ENCODE data around the gene CRACR2B.

DNA sequence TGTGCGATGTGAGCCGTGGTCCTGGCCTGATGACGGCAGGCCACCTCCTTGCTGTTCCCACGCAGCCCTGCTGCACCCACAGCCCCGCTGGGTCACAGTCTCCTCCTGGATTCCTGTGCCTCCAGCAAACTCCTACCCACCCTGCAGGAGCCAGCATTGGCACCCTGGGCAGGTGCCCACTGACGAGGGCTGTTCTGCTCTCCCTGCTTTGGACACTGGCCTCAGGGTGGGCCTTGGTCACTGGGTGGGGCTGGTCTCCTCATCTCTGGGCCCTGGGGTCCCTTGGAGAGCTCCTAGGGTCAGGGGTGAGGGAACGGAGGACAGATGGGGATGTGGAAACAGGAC is 27.6 kb downstream of the CRACR2B start:
- TF ChIP-seq TEAD4 (IDR thresholded peaks at IDR 0.05; ENCODE audit: low read depth, low read length) = no peak
- TF ChIP-seq, protein P1, sequence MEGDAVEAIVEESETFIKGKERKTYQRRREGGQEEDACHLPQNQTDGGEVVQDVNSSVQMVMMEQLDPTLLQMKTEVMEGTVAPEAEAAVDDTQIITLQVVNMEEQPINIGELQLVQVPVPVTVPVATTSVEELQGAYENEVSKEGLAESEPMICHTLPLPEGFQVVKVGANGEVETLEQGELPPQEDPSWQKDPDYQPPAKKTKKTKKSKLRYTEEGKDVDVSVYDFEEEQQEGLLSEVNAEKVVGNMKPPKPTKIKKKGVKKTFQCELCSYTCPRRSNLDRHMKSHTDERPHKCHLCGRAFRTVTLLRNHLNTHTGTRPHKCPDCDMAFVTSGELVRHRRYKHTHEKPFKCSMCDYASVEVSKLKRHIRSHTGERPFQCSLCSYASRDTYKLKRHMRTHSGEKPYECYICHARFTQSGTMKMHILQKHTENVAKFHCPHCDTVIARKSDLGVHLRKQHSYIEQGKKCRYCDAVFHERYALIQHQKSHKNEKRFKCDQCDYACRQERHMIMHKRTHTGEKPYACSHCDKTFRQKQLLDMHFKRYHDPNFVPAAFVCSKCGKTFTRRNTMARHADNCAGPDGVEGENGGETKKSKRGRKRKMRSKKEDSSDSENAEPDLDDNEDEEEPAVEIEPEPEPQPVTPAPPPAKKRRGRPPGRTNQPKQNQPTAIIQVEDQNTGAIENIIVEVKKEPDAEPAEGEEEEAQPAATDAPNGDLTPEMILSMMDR (IDR thresholded peaks at IDR 0.05; ENCODE audit: control extremely low read depth in 1 of 3, insufficient read depth in 1 of 3, low read depth in 1 of 3, low read length in 3 of 3) = no peak
- no peak for TF ChIP-seq POLR2A (IDR thresholded peaks at IDR 0.05; ENCODE audit: control extremely low read depth in 1 of 2, low read depth in 2 of 2, low read length in 2 of 2)
- TF ChIP-seq CHD2 (IDR thresholded peaks at IDR 0.05; ENCODE audit: low read length) = no peak
- no peak for TF ChIP-seq RAD21 (IDR thresholded peaks at IDR 0.05 in 1 of 2, conservative IDR thresholded peaks at IDR 0.05 in 1 of 2; ENCODE audit: low read depth in 2 of 2, low read length in 2 of 2)
- TF ChIP-seq EP300 (IDR thresholded peaks at IDR 0.05; ENCODE audit: borderline replicate concordance in 1 of 2, low read depth in 2 of 2, low read length in 2 of 2) = no peak
- TF ChIP-seq MAFK (IDR thresholded peaks at IDR 0.05; ENCODE audit: low read depth, low read length) = no peak
- TF ChIP-seq POLR2AphosphoS5 (IDR thresholded peaks at IDR 0.05; ENCODE audit: low read depth, low read length) = no peak

Measured in H1 (cell line).